Measurements from ENCODE around the gene CHP1.

- TF ChIP-seq, protein P1, sequence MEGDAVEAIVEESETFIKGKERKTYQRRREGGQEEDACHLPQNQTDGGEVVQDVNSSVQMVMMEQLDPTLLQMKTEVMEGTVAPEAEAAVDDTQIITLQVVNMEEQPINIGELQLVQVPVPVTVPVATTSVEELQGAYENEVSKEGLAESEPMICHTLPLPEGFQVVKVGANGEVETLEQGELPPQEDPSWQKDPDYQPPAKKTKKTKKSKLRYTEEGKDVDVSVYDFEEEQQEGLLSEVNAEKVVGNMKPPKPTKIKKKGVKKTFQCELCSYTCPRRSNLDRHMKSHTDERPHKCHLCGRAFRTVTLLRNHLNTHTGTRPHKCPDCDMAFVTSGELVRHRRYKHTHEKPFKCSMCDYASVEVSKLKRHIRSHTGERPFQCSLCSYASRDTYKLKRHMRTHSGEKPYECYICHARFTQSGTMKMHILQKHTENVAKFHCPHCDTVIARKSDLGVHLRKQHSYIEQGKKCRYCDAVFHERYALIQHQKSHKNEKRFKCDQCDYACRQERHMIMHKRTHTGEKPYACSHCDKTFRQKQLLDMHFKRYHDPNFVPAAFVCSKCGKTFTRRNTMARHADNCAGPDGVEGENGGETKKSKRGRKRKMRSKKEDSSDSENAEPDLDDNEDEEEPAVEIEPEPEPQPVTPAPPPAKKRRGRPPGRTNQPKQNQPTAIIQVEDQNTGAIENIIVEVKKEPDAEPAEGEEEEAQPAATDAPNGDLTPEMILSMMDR (IDR thresholded peaks at IDR 0.05), result no peak
- TF ChIP-seq POLR2A (IDR thresholded peaks at IDR 0.05), result no peak
Observed at GRCh38 chr15:41259546-41260189, 28.6 kb downstream of the CHP1 start.

Measured in testis (tissue), 2 donors.